ENCODE data around the gene B4GALT2.
A peak's percentile ranks its signal among the peaks of the same experiment; 100 is the strongest.

The B4GALT2 gene

DNA sequence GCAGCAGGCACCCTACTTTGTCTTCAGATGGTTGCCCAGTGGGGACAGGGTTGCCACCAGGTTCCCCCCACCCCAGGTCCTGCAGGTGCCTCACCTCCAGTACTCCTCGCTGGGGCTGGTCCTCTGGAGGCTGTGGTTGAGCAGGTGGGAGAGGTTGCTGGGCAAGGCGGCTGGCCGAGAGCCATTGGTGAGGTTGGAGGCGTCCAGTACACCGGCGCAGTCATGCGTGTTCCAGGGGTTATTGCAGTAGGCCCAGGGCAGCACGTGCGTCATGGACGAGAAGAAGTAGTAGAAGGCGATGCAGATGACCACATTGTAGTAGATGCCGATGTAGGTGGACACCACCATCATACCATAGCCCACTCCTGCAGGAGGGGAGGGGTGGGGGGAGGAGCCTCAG, 29.2 kb downstream of the B4GALT2 start:
- DNase-seq = no peak

DNA sequence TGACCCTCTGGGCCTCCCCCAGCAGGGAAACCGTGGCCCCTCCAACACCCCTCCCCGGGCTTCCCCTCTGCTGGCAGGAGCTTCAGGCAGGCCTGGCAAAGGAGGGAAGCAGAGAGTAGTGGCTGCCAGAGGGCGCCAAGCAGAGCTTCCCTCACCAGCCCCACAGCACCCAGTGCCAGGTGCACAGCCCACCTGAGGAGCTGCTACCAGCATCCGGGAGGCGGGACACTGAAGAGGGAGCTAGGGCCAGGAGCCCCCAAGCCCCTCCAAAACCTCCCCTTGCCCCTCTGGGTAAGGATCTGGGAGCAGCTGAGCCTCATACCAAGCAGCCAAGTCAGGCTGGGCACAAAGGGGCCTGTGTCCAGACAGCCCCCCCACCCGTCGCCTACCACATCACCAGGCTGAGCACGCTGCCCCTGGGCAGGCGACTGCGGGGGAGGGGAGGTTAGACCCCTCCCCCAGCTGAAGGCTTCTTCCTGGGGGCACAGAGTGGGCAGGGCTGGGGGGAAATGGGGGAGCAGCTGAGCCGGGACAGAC, 32.0 kb downstream of the B4GALT2 start:
- no peak for DNase-seq

DNA sequence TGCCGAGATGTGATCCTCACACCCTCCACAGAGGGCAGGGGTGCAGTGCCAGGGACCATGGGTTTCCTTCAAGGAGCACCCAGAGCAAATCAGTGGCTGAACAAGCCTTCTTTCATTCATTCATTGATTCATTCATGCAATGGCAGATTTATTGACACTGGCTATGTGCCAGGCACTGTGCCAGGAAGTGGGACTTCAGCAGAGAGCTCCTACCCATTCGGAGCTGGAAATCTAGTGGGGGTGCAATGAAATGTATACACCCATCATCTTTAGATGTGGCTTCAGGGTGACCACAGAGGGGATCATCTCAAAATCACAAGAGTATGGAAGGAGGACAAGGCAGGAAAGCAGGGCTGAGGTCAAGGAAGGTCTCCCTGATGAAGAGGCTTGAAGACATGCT, 33.4 kb downstream of the B4GALT2 start:
- no peak for DNase-seq

DNA sequence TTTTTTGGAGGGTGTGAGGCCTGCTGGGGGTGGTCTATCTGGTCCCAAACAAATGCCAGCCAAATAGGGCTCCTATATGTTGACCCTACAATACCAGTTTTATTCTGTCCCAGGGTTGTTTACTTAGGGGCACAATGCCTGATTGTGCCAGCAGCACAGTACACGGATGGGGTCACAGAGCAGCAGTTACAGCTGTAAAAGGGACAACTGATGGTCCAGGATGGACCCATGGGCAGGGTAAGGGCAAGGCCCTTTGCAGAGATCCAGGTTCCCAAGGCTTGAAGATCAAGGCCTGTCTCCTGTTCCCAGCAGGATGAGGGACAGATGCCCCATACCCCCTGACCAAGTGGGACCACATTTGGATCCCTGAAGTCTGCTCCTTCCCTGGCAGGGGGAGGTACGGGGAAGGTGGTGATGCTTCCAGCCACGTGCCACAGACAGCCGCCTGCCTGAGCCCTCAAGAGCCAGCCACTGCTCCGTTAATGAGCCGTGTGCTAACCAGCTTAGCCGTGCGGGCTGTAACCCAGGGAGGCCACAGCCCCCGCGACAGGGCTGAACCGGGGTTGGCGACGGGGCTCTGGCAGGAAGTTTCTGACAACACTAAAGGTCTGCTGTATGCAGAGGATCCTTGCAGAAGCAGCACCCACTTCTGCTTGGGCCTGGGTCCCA, 34.1 kb downstream of the B4GALT2 start:
- no peak for DNase-seq

DNA sequence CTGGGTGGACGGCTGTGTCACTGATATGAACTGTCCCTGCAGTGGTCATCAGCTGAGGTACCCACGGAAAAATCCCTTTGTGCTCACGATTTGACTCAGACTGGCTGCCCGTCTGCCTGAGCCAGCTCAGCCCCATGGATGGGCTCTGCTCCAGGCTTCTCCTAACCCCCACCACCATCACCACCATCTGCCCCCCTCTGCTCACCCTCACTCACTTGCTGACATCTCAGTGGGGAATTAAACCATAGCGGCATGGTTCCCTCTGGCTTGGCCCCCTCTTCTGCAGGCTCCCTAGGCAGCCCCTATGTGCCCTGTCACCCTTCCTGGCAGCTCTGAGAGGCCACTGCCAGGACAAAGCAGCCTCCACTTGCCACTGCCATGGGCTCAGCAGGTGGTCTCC, 34.9 kb downstream of the B4GALT2 start:
- DNase-seq = no peak

DNA sequence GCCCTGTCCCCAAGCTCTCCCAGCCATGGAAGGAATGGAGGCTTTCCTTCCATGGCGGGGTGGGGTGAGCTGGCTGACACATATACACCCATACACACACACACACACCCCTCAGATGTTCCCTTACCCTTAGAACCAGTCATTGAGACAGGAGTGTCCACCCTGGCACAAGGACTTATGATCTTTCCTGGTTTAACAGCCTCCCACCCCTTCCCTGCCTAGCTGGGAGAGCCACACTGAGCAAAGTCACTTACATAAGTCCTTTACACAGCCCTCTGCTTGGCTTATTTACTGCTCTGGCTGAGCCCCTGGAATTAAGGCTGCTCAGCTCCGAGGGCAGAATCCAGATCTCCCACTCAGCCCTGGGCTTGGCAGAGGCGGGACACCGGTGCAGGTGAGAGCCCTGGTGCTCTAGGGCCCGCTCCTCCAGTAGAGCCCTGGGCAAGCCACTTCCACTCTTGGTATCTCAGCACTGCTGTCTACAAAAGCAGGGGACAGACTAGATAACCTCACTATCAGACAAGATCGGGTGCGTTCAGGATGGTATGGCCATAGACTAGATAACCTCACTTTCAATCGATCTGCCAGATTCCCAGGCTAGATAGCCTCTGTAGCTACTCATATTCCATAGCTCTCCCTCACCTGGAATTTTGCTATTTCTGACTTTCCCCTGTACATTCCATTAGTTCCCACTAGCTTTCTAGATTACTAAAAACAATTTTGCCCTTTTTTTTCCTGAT, 35.5 kb downstream of the B4GALT2 start:
- DNase-seq = no peak

DNA sequence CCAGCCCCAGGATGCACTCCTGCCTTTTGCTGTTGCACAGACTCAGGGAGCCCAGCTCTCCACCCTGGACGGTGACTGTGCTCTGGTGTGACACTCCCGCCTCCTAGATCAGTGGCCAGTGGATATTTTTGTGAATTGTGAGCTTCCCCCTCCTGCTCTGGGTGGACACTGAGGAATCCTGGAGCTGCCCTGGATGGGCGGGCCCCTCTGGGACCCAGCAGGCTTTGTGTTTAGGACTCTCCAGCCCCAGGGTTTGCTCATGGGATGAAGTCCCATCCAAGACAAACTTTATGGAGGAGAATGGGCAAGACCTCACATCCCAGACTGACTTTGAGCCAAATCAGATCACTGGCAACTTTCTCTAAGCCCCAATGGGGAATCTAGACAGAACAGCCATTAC, 36.2 kb downstream of the B4GALT2 start:
- no peak for DNase-seq

DNA sequence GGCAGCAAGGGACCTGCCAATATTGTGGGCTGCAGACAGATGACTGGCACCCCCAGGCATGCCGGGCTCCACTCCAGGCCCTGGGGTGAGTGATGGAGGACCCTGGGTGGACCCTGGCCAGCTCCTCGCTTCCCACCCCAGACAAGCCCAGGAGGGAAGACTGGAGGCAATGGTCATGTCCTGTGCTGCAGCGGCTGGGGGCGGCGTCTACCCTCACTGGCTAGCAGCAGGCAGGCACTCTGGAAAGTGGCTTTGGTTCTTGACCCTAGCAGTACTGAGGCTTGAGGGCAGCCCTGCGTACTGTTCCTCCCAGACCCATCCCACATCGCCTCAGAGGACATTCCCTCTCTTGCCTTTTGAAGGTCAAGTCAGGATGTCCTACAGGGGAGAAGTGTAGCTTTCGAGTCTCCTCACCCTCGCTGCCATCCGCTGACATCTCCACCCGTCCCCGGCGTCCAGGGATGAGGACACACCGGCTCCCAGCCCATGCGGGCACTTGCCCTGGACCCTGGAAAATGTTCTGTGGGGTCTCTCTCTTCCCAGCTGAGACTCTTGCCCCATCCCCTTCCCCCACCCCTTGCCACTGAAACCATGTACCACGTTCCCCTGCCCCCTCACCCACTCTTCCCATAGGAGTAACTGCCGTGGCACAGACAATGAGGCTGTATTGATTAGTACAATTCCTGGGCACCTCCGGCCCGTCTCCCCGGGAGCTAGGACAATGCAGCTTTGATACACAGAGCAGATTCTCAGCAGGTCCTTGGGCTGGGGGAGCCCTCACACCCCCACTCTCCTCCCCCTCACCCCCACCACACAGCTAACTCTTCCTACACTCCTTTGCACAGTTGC, 37.3 kb downstream of the B4GALT2 start:
- DNase-seq = no peak

DNA sequence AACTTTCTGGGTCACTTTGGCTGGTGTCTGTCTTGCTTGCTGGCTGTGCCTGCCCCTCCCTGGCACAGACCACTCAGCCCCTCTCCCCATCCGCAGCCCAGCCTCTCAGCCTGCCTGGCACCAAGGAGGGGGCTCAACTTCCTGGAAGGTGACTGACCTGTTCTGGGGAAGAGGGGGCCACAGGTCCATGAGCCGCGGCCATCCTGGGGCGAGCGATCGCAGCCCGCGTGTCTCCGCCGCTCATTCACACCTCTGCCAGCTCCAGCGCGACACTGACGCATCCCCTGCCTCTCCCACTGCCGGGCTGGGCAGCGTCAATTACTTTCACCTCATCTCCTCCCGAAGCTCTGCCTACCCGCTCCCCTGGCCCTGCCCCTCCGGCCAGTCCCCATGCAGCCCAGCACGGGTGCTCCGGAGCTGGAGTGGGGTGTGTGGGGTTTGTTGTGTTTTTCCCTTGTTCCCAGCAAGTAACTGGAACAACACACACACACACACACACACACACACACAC, 37.9 kb downstream of the B4GALT2 start:
- no peak for DNase-seq

DNA sequence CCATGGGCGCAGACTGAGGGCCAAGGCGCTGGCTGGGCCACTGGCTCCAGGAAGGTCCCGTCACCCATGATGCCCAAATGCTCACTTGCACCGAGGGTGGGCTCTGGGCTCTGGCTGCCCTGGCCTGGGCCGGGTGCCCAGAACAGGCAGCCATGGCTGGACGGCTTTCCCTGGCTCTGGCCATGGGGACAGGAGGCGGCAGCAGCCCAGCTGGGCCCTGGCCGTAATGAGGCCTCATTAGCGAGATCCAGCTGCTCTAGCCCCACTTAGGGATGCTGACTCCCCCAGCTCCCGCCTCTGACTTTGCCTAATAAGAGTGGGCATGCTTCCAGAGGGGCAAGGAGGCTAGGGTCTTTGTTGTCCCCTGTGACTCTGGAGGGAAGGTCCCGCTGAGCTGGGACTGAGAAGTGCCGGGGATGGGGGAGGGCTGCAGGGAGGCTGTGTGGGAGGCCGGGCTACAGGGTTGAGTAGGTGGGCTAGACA, 40.5 kb downstream of the B4GALT2 start:
- no peak for DNase-seq

DNA sequence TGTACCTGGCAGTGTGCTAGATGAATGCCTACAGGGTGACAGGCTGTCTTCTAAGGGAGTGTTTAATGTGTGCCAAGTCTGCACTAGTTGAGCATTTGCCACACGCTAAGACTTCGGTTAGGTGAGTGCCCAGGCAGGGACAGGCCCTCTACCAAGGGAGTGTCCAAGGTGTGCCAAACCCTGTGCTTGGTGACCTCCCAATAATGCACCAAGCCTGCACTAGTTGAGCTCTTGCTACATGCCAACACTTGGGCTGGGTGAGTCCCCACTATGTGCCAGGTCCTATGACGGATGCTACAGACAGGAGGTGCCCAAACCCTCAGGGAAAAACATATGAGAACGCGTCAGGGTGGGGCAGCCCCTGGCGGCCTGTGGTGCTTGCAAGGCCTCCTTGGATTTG, 41.5 kb downstream of the B4GALT2 start:
- no peak for DNase-seq

DNA sequence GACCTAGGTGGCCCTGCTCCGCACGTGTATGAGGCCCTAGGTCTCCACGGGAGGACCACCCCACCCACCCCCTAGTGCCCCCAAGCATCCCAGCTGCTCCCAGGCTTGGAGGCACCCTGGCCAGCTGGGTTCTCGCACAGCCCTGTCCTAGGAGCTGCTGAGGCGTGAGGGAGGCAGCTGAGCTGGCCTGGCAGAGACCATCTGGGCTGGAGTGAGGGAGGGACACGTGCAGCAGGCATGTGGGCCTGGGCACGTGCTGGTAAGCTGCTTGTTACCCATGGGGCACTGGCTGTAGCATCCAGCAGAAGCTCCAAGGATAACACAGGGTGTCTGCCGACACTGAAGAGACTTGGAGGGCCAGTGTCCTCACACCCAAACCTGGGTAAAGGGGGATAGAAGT, 42.1 kb downstream of the B4GALT2 start:
- no peak for DNase-seq

DNA sequence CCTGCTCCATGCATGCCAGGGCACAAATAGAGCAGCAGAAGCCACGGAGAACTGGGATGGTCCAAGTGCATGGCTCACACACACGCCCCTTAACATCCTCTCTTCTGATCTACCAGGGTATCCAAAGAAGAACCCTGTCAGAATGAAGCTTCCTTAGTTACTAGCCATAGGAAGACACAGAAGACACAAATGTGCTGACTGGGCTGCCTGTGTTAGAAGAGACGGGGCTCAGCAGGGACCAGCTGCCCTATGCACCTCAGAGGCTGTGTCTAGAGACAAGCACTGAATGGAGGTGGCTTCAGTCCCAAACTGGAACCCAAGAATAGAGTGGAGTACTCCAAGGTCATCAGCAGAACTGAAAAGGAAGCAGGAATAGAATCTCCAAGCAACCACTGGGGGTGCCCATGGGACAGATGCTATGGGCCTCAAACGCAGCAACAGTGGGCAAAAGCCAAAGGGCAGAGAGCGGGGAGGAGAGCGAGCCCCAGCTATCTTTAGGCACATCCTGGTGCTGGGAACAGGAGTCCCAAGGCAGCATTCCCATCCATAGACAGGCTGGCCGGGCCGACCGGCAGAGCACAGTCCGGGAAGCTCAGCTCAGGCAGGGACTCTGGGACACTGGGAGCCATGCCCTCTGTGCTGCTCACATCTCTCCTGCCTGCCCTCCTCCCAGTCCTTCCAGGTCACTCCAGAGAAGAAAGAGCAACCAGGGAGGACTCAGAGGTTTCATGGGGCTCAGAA, 42.7 kb downstream of the B4GALT2 start:
- DNase-seq = no peak

DNA sequence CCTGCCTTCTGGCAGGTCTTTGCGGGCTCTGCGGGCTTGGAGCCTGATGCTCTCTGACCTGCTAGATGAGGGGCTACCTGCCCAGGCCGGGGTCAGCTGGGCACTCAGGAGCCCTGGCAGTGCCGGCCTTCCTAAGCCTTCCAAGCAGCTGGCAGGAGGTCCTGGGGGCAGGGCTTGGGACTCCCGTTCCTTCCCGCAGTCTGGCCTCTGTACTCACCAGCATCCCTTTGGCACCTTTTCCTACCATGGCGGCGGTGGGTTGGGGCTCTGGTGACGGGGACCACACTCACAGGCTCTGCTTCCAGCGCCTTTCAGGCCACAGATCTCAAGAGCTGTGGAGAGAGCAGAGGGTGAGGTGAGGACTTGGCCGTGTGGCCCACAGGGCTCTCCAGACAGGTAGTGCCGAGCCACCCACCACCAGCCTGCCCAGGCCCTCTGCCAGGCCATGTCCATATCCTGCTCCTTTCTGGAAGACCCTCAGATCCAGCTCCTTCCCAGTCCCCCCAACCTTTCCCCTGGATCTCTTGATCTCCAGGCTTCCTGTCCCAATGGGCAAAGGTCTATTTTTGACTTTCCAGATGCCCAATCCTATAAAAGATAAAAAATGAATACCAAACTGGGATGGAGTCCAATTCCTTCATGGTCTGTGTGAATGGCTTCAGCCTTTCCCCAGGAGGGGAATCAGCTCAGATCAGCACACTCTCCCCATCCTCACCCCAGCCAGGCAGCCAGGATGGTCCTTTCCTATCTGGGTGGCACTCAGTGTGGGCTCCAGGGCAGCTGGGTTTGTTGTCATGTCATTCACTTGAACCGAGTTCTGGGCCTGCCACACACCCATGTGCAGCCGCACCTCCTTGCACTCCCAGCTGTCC, 45.3 kb downstream of the B4GALT2 start:
- DNase-seq = no peak

DNA sequence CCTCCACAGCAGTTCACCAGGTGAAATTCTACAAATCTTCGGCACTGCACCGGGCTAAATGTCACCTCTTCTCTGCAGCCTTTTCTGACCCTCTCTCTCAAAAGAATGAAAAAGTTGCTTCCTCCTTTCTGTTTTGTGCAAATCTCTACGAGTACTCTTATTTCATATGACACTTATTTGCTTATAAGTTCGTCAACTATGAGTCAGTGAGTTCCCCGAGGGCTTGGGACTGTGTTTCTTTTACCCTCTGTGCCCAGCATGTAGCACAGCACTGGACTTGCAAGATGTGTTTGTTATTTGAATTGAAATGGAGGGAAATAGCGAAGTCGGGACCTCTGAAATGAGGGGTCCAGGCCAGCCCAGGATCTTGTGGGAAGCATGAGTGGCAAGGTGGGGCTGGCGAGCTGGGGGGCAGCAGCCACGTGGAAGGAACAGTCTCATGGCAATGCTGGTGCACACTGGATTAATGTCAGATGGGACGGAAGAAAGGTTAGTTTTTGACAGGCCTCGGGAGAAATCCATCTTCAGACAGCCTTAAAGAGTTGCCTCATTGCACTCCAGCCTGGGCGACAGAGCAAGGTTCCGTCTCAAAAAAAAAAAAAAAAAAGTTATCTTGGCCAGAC, 46.0 kb downstream of the B4GALT2 start:
- DNase-seq = no peak

DNA sequence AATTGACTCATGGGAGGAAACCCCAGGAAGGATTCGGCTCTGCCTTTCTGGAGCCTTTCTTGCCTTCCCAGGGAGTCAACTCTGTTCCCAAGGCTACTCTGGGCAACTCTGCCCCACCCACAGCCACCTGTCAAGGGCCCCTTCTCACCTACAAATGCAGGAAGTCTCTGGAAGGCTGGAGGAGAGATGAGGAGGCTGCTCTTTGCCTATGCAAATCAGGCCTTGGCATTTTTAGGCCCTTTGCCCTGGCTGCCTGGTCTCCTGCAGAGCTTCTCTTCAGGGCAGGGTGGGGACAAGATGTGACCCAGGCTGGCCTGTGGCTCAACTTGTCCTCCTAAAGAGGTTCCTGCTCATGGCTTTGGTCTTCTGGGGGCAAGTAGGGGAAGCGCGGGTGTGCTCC, 46.8 kb downstream of the B4GALT2 start:
- DNase-seq = no peak

DNA sequence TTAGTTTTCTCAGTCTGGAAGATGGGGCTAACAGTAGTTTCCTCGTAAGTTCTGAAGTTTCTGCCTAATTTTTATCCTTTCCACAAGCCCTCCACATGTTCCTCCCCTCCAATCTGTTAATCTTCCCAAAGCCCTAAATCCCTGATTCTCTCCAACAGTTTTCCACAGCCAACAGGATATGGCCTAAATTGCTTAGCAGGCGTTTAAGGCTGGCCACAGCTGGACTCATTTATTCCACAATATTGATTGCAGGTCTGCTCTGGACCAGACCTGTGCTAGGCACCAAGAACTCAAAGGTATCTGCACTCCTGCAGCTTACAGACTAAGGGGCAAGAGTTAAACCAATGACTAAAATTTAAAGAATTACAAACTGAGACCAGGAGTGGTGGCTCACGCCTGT, 48.3 kb downstream of the B4GALT2 start:
- no peak for DNase-seq

DNA sequence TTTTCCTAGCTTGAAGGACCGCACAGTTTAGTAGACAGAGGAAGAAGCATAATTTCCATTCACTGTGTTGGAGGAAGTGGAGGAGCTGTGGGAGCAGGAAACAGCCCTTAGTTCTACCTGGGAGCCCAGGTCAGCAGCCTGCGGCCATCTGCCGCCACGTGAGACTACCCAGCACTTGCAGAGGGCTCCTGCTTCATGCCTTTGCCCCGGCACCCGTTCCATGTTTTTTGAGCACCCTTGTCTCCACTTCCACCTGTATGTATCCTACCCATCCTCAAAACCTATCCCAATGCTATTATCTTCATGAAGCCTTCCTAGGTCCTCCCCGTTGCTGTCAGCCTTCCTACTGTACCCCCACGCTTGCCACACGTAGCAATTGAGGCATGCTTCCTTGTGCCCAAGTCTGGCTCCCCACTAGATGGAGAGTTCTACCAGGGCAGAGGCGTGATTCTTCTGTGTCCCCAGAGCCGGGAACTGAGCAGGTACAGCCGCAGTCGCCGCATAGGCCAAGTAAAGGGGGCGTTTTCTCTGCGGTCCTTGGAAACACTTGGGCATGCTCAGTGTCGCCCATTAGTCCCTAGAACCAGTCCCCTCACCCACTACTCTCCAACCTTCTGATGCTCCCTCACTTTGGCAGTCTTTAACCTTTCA, 50.4 kb downstream of the B4GALT2 start:
- no peak for DNase-seq

DNA sequence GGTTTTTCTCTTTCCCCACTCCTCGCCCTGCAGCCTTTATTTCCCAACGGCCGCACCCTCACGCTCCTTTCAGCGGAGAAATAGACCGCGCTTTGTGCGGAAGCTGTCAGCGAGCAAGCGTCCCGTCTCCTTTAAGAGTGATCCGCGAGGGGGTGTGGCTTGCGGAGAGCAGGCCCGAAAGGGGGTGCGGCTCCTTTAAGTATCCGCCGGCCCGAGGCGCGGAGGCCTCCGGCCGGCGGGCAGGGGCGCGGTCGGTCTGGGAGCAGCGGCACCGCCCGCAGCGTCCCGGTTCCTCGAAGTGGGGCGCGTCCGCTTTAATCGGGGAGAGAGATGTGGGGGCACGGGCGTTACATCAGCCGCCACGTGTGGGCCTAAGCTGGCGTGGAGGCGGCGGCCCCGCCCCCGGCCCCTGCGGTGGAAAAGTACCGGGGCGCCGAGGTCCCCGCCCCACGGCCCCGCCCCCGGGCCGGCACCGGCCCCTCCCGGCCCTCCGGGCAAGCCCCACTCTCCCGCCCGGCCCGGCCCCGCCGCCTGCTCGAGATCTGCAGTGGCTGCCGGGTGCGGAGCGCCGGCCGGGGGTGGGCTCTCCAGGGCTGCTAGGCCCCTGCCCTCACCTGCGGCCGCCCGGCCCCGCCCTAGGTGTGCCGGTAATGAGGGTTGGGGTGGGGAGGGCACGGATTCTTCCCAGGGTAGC, 51.0 kb downstream of the B4GALT2 start:
- peak; percentile 87 to 91 for DNase-seq

Measured in activated CD4-positive, alpha-beta T cell treated with anti-CD3 and anti-CD28 coated beads for 4 hours (primary cell).